Muscle of leg (tissue), 11 donors: ENCODE measurements around the gene ALKBH5. TPM values are rescaled to one million over a fixed set of nuclear protein-coding genes. Genes with fewer than 3 reads are reported as not detected.

ENCODE experiments used
- DNase-seq: peaks from one replicate; pipeline ENCODE4 v3.0.0; 2013
- H3K27ac ChIP-seq: one replicate; pipeline ENCODE4 v1.5.1; 2013; ENCODE audit warnings: mild to moderate bottlenecking, low read length, control low read depth
- H3K27me3 ChIP-seq: one replicate; pipeline ENCODE4 v1.6.1; 2013; ENCODE audit warnings: low read length; ENCODE audit not compliant: control insufficient read depth, insufficient read depth
- H3K36me3 ChIP-seq: one replicate; pipeline ENCODE4 v1.6.1; 2013; ENCODE audit warnings: low read length; ENCODE audit not compliant: control insufficient read depth, insufficient read depth
- H3K4me1 ChIP-seq: one replicate; pipeline ENCODE4 v1.6.1; 2013; ENCODE audit warnings: low read length; ENCODE audit not compliant: control insufficient read depth, insufficient read depth
- H3K4me3 ChIP-seq: one replicate; pipeline ENCODE4 v1.5.1; 2013; ENCODE audit warnings: low read length, control low read depth
- H3K9me3 ChIP-seq: replicated peaks from 2 replicates; pipeline ENCODE4 v1.6.1; 2013; ENCODE audit warnings: low read depth, low read length; ENCODE audit not compliant: control insufficient read depth
- WGBS: methylation state at CpG from one replicate; pipeline ENCODE4 v1.1.5; 2013; ENCODE audit warnings: missing lambda C conversion rate; ENCODE audit not compliant: insufficient coverage; 5-methylcytosine and 5-hydroxymethylcytosine counted together
- polyA plus RNA-seq, 8 donors: library from polyadenylated mRNA; unstranded; fragments of 120-200 nt; gene quantifications; one replicate each; pipeline versions ENCODE4 v1.2.1 to v1.2.3, GENCODE V29; 2013; ENCODE audit warnings: inconsistent platforms in 1 of 8, low replicate concordance in 1 of 8; ENCODE audit not compliant: insufficient read length in 8 of 8, insufficient read depth in 1 of 8
- total RNA-seq: library from RNA; stranded (reverse); fragments of 120-200 nt; gene quantifications from one replicate; pipeline ENCODE4 v1.2.4, GENCODE V29; 2013

The ALKBH5 gene
- total and polyA plus RNA-seq, 9 donors, result 56.5 to 72.3 (median 66.7) TPM

DNA sequence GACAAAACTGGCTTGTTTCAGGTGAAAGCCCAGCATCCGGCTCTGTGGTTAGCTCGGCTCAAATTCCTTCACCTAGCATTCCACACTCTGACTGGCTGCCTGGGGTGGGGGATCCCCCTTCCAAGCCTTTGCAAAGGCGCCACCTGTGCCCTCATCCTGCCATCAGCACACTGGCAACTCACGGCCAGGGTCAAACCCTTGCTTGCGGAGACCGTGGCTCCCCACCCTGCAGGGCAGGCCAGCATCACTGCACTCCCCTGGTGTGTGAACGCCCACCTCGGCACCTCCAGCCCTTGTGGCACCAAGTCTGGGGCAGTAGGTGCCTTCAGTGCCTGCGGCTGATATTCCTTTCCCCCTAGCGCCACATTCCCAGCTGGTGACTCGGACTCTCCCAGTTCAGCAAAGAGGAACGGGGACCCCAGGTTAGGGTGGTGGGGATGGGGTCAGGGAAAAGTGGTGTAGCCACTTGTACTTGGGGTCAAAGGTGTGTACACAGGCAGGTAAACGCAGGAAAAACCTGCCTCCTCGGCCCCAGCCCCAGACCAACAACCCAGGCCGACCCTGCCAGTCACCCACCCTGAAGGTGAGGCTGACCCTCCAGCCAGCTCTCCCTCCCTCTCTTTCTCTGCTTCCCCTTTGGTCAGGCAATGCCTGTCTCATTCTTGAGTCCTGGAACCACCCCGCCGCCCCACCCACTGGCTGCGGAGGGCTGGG, 73.8 kb downstream of the ALKBH5 start:
- H3K27me3 ChIP-seq, result no peaks in the 10 kb centered on the region
- 19% methylated on average over 13 of the region's 18 CpGs for WGBS
- peaks cover 44% of the 10 kb centered on the region for H3K4me1 ChIP-seq
- peak overlapping the region; percentile 85 for H3K27ac ChIP-seq
- H3K4me3 ChIP-seq, result peak overlapping the region; percentile 72
- DNase-seq, result no peak
- no peaks in the 10 kb centered on the region for H3K9me3 ChIP-seq
- peaks cover 42% of the 10 kb centered on the region for H3K36me3 ChIP-seq

DNA sequence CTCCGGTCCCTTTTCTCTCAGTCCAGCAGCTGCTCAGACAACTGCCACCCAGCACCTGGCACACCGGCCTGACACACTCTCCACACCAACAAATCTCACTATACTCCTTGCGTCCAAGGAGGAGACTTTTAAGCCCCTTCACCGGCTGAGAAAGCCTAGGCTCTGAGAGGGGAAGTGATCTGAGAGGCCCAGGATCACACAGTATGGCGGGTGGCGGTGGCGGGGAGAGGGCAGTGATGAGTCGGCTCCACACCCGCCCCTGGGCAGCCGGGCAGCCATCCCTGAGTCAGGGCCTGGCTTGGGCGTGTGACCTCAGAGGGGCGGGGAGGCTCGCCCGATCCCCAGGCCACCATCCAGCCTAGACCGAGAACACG, 74.3 kb downstream of the ALKBH5 start:
- DNase-seq, result peak; percentile 74
- H3K4me1 ChIP-seq, result peaks cover 48% of the 10 kb centered on the region

DNA sequence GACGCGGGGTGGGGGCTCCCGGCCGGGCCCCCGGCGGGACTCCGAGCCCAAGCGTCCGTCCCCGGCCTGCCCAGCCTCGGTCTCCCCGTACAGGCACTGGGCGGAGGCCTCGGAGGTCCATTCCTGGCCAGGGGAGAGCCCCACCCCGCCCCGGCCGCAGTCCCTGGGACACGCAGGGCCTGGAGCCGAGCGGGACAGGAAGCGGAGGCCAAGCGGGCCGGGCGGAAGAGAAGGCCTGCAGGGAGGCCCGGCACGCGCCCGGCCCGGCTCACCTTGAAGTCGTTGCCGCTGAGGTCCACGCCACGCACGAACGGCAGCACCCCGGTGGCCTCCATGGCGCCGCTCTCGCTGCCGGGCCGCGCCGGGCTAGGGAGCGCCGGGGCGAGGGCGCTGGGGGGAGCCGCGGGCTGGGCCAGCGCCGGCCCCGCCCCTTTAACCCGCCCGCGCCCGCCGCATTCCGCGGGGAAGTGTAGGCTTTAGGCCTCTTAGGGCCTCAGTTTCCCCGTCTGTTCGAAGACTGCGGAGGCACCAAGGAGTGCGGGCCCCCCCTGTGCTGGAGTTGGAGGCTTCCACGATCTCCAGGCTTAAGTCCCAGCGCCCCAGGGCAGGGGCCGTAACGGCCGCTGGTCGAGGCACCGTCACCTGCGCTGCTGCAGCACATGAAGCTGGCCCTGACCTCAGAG, 74.9 kb downstream of the ALKBH5 start, which contains the start of gene FLII:
TSS of gene FLII (minus strand) at position 383 of the 683 bp plus-strand sequence. CDS start at position 335, 48 bp downstream.
- peak; percentile 64 for DNase-seq
- H3K4me3 ChIP-seq, result peak within 1 kb of the TSS; percentile 72
- peaks cover 48% of the 10 kb centered on the region for H3K4me1 ChIP-seq
- WGBS, result under 1% methylated on average over 67 of the region's 71 CpGs
- H3K27ac ChIP-seq, result peak within 1 kb of the TSS; percentile 85
- H3K36me3 ChIP-seq, result peaks cover 41% of the 10 kb centered on the region
- H3K27me3 ChIP-seq, result no peaks in the 10 kb centered on the region
- H3K9me3 ChIP-seq, result no peaks in the 10 kb centered on the region

More for the DNA sequence above, 74.3 kb downstream of the ALKBH5 start:
- H3K36me3 ChIP-seq, result peaks cover 41% of the 10 kb centered on the region
- H3K4me3 ChIP-seq, result peak overlapping the region; percentile 72
- WGBS, result 0% methylated on average over 9 of the region's 16 CpGs
- H3K9me3 ChIP-seq, result no peaks in the 10 kb centered on the region
- peak overlapping the region; percentile 85 for H3K27ac ChIP-seq
- H3K27me3 ChIP-seq, result no peaks in the 10 kb centered on the region

Other genes starting within 250 kb of the ALKBH5 start
- 18.5 TPM for gene TOM1L2, start 211.4 kb upstream of the ALKBH5 start, total RNA-seq
- 10 to 100 TPM; 21.6 to 40.1 (median 31.4) TPM for gene TOM1L2, start 211.4 kb upstream of the ALKBH5 start, polyA plus RNA-seq
- gene DRC3, start 211.0 kb upstream of the ALKBH5 start, total RNA-seq, result 1.6 TPM
- 1 to 10 TPM; 4.0 to 6.9 (median 5.0) TPM for gene DRC3, start 211.0 kb upstream of the ALKBH5 start, polyA plus RNA-seq
- 16.8 TPM for gene ATPAF2, start 144.7 kb upstream of the ALKBH5 start, total RNA-seq
- gene ATPAF2, start 144.7 kb upstream of the ALKBH5 start, polyA plus RNA-seq, result 10 to 100 TPM; 14.1 to 21.7 (median 16.1) TPM
- 7.0 TPM for gene GID4, start 144.4 kb upstream of the ALKBH5 start, total RNA-seq
- gene GID4, start 144.4 kb upstream of the ALKBH5 start, polyA plus RNA-seq, result 10 to 100 TPM; 10.6 to 12.2 (median 11.3) TPM
- 29.6 TPM for gene DRG2, start 95.9 kb upstream of the ALKBH5 start, total RNA-seq
- 10 to 100 TPM; 22.9 to 30.7 (median 25.8) TPM for gene DRG2, start 95.9 kb upstream of the ALKBH5 start, polyA plus RNA-seq
- gene MYO15A, start 75.1 kb upstream of the ALKBH5 start, total RNA-seq, result 0.58 TPM
- 1 to 10 TPM in 5 of 8 donors, under 1 TPM in 3; 0.75 to 1.8 (median 1.3) TPM for gene MYO15A, start 75.1 kb upstream of the ALKBH5 start, polyA plus RNA-seq
- gene LLGL1, start 41.8 kb downstream of the ALKBH5 start, total RNA-seq, result 18.3 TPM
- 10 to 100 TPM; 20.4 to 35.5 (median 29.0) TPM for gene LLGL1, start 41.8 kb downstream of the ALKBH5 start, polyA plus RNA-seq
- gene FLII, start 74.9 kb downstream of the ALKBH5 start, total RNA-seq, result 129 TPM
- 100 to 1,000 TPM; 147 to 181 (median 172) TPM for gene FLII, start 74.9 kb downstream of the ALKBH5 start, polyA plus RNA-seq
- 13.3 TPM for gene MIEF2, start 76.8 kb downstream of the ALKBH5 start, total RNA-seq
- gene MIEF2, start 76.8 kb downstream of the ALKBH5 start, polyA plus RNA-seq, result 10 to 100 TPM; 12.0 to 15.5 (median 14.1) TPM
- 26.1 TPM for gene TOP3A, start 131.2 kb downstream of the ALKBH5 start, total RNA-seq
- gene TOP3A, start 131.2 kb downstream of the ALKBH5 start, polyA plus RNA-seq, result 10 to 100 TPM; 22.4 to 34.4 (median 28.2) TPM
- 6.9 TPM for gene SMCR8, start 131.5 kb downstream of the ALKBH5 start, total RNA-seq
- gene SMCR8, start 131.5 kb downstream of the ALKBH5 start, polyA plus RNA-seq, result 10 to 100 TPM in 1 of 8 donors, 1 to 10 TPM in 7; 6.3 to 10.2 (median 9.1) TPM
- gene SHMT1, start 179.7 kb downstream of the ALKBH5 start, total RNA-seq, result 11.3 TPM
- 10 to 100 TPM in 6 of 8 donors, 1 to 10 TPM in 2; 7.0 to 14.1 (median 10.9) TPM for gene SHMT1, start 179.7 kb downstream of the ALKBH5 start, polyA plus RNA-seq
- gene EVPLL, start 193.9 kb downstream of the ALKBH5 start, total RNA-seq, result not detected
- under 1 TPM in 2 of 8 donors, not detected in 6; 0.23 to 0.25 TPM for gene EVPLL, start 193.9 kb downstream of the ALKBH5 start, polyA plus RNA-seq